ENCODE results near the gene MRPS21.
"Not testable (repeated sequence)": the region's sequence is repeated elsewhere in the genome, so short reads cannot be mapped to it uniquely, and the experiment has no call there.

- TF ChIP-seq CTCF (IDR thresholded peaks at IDR 0.05; ENCODE audit: control extremely low read depth in 1 of 3, insufficient read depth in 1 of 3, low read depth in 1 of 3, low read length in 3 of 3); ZNF274 (IDR thresholded peaks at IDR 0.05; ENCODE audit: borderline replicate concordance, extremely low read depth, low read length); SP4 (IDR thresholded peaks at IDR 0.05; ENCODE audit: low read length): not testable (repeated sequence)
Measured at GRCh38 chr1:150314691-150315090, 21.0 kb downstream of the MRPS21 start.

All from H1 (cell line).